Activated effector memory CD4-positive, alpha-beta T cell treated with Interleukin-2 at 50 U/mL for 16 hours (primary cell): Measurements from ENCODE around the gene TOP2A.

Experiments used
- DNase-seq: peaks from one replicate; pipeline ENCODE4 v3.0.0-alpha.2; 2020

The TOP2A gene

DNA sequence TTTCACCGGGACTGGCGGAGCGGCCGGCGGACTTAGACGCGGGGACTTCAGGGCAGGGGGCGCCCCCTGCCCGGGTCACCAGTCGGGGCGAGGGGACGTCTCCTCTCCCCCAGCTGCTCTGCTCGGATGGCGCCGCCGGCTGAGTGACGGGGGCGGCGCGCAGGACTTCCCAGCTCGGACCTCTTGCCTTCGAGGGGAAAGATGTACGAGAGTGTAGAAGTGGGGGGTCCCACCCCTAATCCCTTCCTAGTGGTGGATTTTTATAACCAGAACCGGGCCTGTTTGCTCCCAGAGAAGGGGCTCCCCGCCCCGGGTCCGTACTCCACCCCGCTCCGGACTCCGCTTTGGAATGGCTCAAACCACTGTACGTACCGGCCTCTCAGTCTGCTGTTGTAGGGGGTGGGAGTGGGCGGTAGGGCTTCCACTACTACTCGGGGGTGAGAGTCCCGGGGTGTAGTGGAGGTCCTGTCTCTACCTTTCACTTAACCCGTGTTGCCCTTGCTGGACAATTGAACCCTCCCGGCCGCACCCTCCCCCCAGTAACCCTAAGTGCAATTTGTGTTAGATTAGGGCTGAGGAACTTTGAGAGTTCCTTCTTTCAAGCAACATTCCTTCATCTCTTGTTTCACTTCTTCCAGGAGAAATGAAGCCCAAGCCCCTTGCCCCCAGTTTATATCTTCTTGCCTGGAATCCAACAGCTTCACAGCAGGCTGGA lies 75.0 kb downstream of the TOP2A start:
- no peak for DNase-seq

DNA sequence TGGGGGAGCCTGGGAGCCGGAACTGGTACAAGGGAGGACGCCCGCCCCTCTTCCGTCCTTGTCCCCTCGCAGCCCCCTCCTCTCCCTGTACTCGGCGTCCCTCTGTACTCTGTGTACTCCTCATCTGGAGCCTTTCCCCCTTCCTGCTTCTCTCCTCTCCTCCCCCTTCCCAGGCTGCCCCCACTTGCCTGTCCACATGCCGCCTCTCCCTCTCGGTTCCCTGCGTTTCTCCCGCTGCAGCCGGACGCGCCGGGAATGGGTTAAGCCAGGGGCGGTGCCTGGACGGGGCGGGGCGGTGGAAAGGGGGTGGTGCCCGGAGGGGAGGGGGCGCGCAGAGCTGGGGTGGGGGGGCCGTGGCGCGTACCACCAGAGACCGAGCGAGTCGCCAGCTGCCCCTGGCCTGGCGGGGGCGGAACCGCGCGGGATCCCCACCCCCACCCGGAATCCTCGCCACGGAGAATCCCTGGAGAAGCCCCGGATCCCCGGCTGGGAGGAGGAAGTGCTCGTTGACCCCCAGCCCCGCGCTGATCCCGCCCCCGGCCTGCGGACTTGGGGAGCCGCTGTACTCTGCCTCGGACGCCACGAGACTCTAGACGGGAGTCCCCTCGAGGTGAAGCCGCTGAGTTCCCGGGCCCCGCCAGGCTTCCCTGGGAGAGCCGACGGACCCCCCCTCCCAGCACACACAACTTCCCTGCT lies 75.7 kb downstream of the TOP2A start:
- DNase-seq, result no peak

DNA sequence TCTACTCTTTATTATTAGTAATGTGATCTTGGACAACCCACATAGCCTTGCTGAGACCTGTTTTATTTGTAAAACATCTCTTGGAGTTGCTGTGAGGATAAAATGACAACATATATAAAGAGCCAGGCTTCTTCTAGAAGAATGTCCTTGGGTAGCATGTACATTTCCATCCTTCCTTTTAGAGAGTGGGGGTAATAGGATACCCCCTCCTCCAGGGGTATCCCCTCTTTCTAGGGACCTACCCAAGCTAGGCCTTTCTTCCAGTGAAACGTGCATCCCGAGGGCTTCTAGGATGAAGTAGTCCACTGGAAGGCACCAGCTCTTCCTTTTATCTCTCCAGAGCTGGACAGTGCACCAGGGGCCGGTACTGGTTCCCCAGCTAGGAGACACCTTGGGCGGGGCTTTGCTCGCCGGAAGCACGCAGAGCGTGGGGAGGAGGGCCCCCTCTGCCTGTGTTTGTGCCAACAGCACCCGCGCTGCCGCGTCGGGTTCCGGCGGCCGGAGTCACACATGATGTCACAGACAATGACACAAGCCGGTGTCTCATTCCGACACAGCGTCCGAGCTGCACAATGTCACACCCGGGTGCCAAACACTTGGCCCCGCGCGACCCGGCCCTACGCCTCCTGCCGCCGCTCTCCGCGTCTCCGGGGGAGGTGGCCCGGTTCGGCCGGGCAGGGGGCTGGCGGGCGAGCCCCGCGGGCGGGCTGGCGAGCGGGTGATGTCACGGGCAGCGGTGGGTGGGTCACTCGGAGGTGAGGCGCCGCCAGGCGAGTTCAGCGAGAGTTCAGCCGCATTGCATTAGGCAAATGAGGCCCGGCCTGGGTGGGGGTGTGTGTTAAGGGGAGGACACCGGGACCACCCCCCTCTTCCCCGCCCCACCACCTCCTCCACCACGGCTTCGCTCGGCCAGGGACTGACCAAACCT lies 76.6 kb downstream of the TOP2A start:
- peak; percentile 80 for DNase-seq

DNA sequence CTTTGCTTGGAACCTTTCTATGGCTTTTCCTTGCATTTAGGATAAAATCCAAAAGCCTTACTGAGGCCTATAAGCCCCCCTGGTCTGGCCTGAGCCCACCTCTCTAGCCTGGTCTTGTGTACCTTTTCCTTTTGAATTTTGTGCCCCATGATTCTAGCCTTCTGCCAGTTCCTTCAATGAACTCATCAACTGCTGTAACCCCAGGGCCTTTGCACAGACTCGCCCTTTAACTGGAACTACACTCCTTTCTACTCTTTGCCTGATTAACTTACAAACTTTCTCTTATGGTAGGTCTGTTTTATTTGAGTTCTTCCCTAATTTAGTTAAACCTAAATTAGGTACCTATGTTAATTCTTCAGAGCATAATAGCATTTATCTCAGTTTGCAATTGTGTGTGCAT lies 77.4 kb downstream of the TOP2A start:
- no peak for DNase-seq

DNA sequence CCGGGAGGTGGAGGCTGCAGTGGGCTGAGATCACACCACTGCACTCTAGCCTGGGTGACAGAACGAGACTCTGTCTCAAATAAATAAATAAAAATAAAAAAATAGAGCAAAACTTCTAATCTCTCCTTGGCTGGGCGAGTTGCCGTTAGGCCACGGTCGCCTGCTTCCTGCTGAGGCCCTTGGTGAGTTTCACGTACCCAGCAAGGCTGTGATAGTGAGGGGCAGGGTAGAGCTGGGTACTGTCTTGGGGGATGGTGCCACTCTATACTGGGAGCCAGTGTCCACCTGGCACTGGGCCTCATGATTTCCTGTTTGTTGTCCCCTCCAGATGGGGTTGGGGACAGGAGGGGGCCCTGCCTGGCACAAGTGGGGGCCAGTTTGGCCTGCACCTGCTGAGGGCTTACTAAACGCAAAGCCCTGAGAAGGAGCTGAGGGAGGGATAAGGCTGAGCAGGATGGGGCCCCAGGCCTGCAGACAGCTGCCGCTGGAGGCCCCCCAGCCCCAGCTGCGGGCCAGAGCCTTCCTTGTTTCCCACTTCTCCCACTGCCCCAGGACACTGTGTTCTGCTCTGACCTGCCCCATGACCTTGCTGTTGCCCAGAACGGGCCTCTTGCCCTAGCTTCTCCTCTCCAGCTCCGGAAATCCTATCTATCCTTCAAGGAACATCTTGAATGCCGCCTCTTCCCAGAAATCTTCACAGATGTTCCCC lies 78.6 kb downstream of the TOP2A start:
- DNase-seq, result no peak
